ENCODE data around the gene RNF220.
"Not testable (repeated sequence)": the region's sequence is repeated elsewhere in the genome, so short reads cannot be mapped to it uniquely, and the experiment has no call there.

The RNF220 gene

GRCh38 chr1:44684525-44684924 lies 279.5 kb downstream of the RNF220 start:
- no peak for DNase-seq

GRCh38 chr1:44685218-44685617 lies 280.2 kb downstream of the RNF220 start:
- no peak for DNase-seq

GRCh38 chr1:44685881-44686280 lies 280.8 kb downstream of the RNF220 start:
- DNase-seq = no peak

GRCh38 chr1:44688760-44689446 lies 283.8 kb downstream of the RNF220 start:
- DNase-seq = no peak

GRCh38 chr1:44689447-44689765 lies 284.4 kb downstream of the RNF220 start:
- no peak for DNase-seq

GRCh38 chr1:44693159-44693558 lies 288.1 kb downstream of the RNF220 start:
- no peak for DNase-seq

GRCh38 chr1:44693900-44694299 lies 288.8 kb downstream of the RNF220 start:
- no peak for DNase-seq

- DNase-seq = no peak
Observed at GRCh38 chr1:44694863-44695478, 289.9 kb downstream of the RNF220 start.

- no peak for DNase-seq
Observed at GRCh38 chr1:44695671-44696070, 290.6 kb downstream of the RNF220 start.

- no peak for DNase-seq
Observed at GRCh38 chr1:44696101-44696500, 291.0 kb downstream of the RNF220 start.

GRCh38 chr1:44696789-44697345 lies 291.8 kb downstream of the RNF220 start:
- DNase-seq = no peak

- DNase-seq = no peak
Observed at GRCh38 chr1:44698138-44698537, 293.1 kb downstream of the RNF220 start.

GRCh38 chr1:44699375-44699774 lies 294.3 kb downstream of the RNF220 start:
- DNase-seq = not testable (repeated sequence)

- DNase-seq = no peak
Observed at GRCh38 chr1:44700573-44700972, 295.5 kb downstream of the RNF220 start.

GRCh38 chr1:44701141-44701573 lies 296.1 kb downstream of the RNF220 start:
- DNase-seq = no peak

All from activated CD4-positive, alpha-beta T cell treated with anti-CD3 and anti-CD28 coated beads, Interleukin-2, amount 50 U/mL, for 4 hours (primary cell).